ENCODE results near the gene HES6.

DNA sequence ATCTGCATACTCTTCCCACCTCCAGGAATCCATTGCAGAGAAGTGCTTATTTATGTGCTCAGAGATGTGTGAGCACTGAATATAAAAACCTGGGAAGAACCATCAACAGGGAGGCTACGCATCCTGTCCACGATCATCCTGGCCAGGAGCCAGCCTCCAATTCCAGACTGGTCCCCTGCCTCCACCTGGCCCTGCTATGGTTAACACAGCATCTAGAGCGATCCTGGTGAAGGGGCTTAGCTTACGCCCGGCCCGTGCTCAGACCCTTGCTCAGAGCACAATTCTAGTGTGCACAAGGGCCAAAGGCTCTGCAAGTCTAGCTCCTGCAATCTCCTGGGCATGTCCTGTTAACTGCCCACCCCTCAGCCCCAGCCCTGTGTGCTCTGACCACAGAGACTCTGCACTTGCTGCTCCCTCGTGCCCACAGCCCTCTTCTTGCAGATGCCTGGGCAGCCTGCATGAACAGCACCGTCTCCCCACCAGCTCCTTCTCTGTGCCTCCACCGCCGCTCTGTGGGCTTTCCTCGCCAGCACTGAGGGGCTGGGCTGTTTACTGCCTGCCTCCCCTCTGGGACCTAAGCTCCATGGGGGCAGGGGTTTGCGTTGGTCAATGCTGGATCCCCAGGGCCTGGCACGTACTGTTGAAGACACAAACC is 42.1 kb upstream of the HES6 start:
- TF ChIP-seq, protein P1, sequence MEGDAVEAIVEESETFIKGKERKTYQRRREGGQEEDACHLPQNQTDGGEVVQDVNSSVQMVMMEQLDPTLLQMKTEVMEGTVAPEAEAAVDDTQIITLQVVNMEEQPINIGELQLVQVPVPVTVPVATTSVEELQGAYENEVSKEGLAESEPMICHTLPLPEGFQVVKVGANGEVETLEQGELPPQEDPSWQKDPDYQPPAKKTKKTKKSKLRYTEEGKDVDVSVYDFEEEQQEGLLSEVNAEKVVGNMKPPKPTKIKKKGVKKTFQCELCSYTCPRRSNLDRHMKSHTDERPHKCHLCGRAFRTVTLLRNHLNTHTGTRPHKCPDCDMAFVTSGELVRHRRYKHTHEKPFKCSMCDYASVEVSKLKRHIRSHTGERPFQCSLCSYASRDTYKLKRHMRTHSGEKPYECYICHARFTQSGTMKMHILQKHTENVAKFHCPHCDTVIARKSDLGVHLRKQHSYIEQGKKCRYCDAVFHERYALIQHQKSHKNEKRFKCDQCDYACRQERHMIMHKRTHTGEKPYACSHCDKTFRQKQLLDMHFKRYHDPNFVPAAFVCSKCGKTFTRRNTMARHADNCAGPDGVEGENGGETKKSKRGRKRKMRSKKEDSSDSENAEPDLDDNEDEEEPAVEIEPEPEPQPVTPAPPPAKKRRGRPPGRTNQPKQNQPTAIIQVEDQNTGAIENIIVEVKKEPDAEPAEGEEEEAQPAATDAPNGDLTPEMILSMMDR (optimal IDR thresholded peaks at IDR 0.05 in 1 of 3, IDR thresholded peaks at IDR 0.05 in 1 of 3, conservative IDR thresholded peaks at IDR 0.05 in 1 of 3; ENCODE audit: extremely low read depth in 1 of 3, insufficient read depth in 2 of 3, low read length in 3 of 3), result no peak
- TF ChIP-seq EZH2 (IDR thresholded peaks at IDR 0.05; ENCODE audit: low read length), result no peak

All from keratinocyte (primary cell).